H1 (cell line): ENCODE results near the gene PSMA2. TPM values are rescaled to one million over a fixed set of nuclear protein-coding genes. Genes with fewer than 3 reads are reported as not detected.

Experiments
- CEBPB ChIP-seq: IDR thresholded peaks from 2 replicates; pipeline ENCODE4 v1.6.1; 2012; ENCODE audit warnings: low read depth, low read length
- SIRT6 ChIP-seq: IDR thresholded peaks from one replicate; pipeline ENCODE4 v1.7.1; 2012; ENCODE audit warnings: low read length, inconsistent platforms
- polyA plus RNA-seq, 7 experiments: library from polyadenylated mRNA; depleted of rRNA in 3 of 7; stranded (reverse) in 5 of 7; unstranded in 2 of 7; fragments of >200 nt in 5 of 7; fragments of 200-250 nt in 2 of 7; gene quantifications; 1 replicate in 5 of 7; 2 replicates in 1 of 7; 4 replicates in 1 of 7; pipeline versions ENCODE4 v1.2.1 to v1.2.3, GENCODE V29; 2011 to 2013; ENCODE audit warnings: missing spikeins in 2 of 7, mixed read lengths in 2 of 7
- total RNA-seq: library from RNA; stranded (reverse); fragmentation: NEBNext Ultra II Directional; extraction: Animal tissue kit (Norgen Biotek cat#: 25700); gene quantifications from 2 replicates; pipeline ENCODE4 v1.2.1, GENCODE V29; 2021

PSMA2 gene
- total and polyA plus RNA-seq, 2 of the 8 experiments (the other 6 are each of a cell fraction or from before 2014, with no cell fraction given): 211 to 259 TPM

DNA sequence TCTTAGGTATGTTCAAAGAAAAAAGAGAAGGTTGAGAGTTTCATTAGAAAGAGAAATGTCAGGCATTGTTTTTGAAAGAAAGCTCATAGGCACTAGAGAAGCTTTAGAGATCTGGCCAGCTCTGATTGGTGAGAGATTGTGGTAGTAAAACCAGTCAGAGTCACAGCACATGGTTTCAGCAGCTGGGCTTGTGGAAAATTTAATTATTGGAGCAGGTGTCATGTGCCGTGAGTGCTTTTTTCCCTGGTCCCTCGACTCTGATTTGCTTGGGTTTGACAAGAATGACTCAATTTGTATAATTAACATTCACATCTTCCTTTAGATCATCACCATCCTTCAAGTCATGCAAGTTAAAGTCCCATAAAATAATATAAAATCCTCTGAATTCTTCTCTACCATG, 35.4 kb upstream of the PSMA2 start (continued):
- TF ChIP-seq CEBPB: no peak
- TF ChIP-seq SIRT6: no peak
